ENCODE measurements around the gene GP9. TPM values are rescaled to one million over a fixed set of nuclear protein-coding genes. Genes with fewer than 3 reads are reported as not detected.
A peak's percentile ranks its signal among the peaks of the same experiment; 100 is the strongest.

Gene GP9
- total RNA-seq, 1 donor from 2014 or later, result not detected

DNA sequence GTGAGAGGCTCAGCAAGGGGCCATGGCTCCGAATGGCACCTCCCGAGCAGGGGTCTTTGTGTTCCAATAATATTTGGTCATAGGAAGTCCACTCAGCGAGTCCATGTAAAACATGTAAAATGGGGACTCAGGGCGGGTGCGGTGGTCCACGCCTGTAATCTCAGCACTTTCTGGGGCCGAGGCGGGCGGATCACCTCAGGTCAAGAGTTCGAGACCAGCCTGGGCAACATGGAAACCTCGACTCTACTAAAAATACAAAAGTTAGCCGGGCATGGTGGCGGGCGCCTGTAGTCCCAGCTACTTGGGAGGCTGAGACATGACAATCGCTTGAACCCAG, 33.1 kb upstream of the GP9 start:
- H3K27me3 ChIP-seq, result no peaks in the 10 kb centered on the region
- no peaks in the 10 kb centered on the region for H3K36me3 ChIP-seq
- H3K27ac ChIP-seq, result peak overlapping the region; percentile 60
- intact Hi-C loops (cut with DNase I), result no loop called here
- DNase-seq (ENCODE audit: extremely low spot score in 2 of 2), result no peak
- peaks cover 47% of the 10 kb centered on the region for H3K4me1 ChIP-seq
- peak overlapping the region; percentile 39 to 52 for H3K4me3 ChIP-seq
- no peaks in the 10 kb centered on the region for H3K9me3 ChIP-seq
- no peak for TF ChIP-seq POLR2AphosphoS5 (IDR thresholded peaks at IDR 0.05; ENCODE audit: insufficient read depth in 1 of 2, low read depth in 1 of 2)

DNA sequence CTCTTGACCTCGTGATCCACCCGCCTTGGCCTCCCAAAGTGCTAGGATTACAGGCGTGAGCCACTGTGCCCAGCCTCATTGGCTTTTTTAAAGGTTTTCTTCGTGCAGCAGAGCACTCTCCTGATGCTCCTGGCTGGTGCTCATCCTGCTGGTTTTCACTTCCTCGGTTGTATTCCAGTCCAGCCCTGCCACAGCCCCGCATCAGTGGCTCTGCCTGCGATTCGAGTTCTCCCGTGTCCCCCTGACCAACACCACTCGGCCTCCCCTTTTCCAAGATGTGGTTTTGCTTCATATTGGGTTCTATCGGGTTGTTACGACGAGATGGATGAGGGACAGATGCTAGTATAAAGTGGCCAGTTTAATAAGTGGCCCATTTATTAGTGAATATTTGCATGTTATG, 31.7 kb upstream of the GP9 start:
- H3K27me3 ChIP-seq, result no peaks in the 10 kb centered on the region
- DNase-seq (ENCODE audit: extremely low spot score in 2 of 2), result no peak
- H3K36me3 ChIP-seq, result no peaks in the 10 kb centered on the region
- no peak for TF ChIP-seq POLR2A (IDR thresholded peaks at IDR 0.05)
- TF ChIP-seq, protein P1, sequence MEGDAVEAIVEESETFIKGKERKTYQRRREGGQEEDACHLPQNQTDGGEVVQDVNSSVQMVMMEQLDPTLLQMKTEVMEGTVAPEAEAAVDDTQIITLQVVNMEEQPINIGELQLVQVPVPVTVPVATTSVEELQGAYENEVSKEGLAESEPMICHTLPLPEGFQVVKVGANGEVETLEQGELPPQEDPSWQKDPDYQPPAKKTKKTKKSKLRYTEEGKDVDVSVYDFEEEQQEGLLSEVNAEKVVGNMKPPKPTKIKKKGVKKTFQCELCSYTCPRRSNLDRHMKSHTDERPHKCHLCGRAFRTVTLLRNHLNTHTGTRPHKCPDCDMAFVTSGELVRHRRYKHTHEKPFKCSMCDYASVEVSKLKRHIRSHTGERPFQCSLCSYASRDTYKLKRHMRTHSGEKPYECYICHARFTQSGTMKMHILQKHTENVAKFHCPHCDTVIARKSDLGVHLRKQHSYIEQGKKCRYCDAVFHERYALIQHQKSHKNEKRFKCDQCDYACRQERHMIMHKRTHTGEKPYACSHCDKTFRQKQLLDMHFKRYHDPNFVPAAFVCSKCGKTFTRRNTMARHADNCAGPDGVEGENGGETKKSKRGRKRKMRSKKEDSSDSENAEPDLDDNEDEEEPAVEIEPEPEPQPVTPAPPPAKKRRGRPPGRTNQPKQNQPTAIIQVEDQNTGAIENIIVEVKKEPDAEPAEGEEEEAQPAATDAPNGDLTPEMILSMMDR (IDR thresholded peaks at IDR 0.05), result no peak
- H3K4me3 ChIP-seq, result no peak overlapping the region
- H3K9me3 ChIP-seq, result no peaks in the 10 kb centered on the region
- no peak overlapping the region for H3K27ac ChIP-seq
- intact Hi-C loops (cut with DNase I), result no loop called here
- H3K4me1 ChIP-seq, result peaks cover 34% of the 10 kb centered on the region

DNA sequence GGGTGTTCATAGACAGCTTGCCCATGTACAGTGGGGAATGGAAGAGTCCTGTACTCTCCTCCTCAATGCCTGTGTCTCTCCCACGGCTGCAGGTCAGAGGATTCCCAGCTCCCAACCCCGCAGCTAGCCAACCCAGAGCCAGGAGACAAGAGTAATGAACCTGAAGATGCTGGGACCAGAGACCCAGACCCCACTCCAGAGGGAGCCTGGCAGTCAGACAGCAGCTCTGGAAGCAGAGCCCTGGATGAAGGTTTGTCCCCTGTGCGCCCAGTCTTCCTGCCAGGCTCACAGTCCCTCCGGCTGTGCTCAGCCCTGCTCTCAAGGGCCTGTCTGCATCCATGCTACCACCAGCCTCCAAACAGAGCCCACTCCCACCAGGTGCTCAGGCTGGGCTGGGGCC, 30.0 kb upstream of the GP9 start:
- TF ChIP-seq POLR2A (IDR thresholded peaks at IDR 0.05) (no peak), POLR2AphosphoS5 (IDR thresholded peaks at IDR 0.05; ENCODE audit: insufficient read depth in 1 of 2, low read depth in 1 of 2) (no peak)
- TF ChIP-seq, protein P1 (IDR thresholded peaks at IDR 0.05), result no peak
- intact Hi-C loops (cut with DNase I), result no loop called here
- no peak for DNase-seq (ENCODE audit: extremely low spot score in 2 of 2)

DNA sequence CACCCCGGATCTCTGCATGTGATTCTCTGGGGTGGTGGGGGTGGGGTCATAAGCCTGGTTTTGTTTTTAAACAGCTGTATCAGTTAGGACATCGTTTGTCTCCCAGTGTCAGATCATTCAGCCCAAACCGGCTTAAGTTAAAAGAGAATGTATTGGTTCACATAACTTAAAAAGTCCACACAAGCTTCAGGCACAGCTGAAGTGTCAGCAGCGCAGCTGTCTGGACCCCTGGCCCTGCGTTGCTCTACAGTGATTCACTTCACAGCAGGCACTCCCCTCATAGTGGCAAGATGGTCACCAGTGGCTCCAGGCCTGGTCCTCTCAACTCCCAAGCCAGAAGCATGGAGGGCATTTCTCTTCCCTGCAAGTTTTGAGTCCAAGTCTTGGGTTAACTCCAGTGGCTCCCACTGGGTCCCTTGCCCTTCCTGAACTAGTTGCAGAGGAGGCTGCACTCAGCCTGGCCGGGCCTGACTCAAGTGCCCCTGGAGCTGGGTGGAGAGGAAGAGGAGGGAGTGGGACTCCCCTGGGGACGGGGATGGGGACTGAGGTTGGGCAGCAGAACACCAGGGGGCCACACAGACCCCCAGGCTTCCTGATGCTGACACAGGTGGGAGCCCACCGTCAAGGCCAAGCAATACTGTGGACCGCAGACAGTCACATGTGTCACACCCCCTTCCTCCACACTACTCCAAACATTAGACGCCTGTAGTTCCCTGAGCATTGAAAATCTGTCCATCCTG, 28.9 kb upstream of the GP9 start:
- Histone ChIP-seq H3K27me3 (no peaks in the 10 kb centered on the region), H3K27ac (no peak overlapping the region), H3K9me3 (no peaks in the 10 kb centered on the region), H3K36me3 (no peaks in the 10 kb centered on the region), H3K4me1 (peaks cover 10% of the 10 kb centered on the region), H3K4me3 (no peak overlapping the region)
- intact Hi-C loops (cut with DNase I), result no loop called here
- no peak for DNase-seq (ENCODE audit: extremely low spot score in 2 of 2)
- TF ChIP-seq POLR2AphosphoS5 (IDR thresholded peaks at IDR 0.05; ENCODE audit: insufficient read depth in 1 of 2, low read depth in 1 of 2) (no peak), POLR2A (IDR thresholded peaks at IDR 0.05) (no peak)
- TF ChIP-seq, protein P1 (IDR thresholded peaks at IDR 0.05), result no peak

More for the DNA sequence above, 30.0 kb upstream of the GP9 start:
- no peak overlapping the region for H3K27ac ChIP-seq
- no peaks in the 10 kb centered on the region for H3K9me3 ChIP-seq
- no peaks in the 10 kb centered on the region for H3K36me3 ChIP-seq
- H3K27me3 ChIP-seq, result no peaks in the 10 kb centered on the region
- H3K4me3 ChIP-seq, result no peak overlapping the region
- H3K4me1 ChIP-seq, result peaks cover 20% of the 10 kb centered on the region

DNA sequence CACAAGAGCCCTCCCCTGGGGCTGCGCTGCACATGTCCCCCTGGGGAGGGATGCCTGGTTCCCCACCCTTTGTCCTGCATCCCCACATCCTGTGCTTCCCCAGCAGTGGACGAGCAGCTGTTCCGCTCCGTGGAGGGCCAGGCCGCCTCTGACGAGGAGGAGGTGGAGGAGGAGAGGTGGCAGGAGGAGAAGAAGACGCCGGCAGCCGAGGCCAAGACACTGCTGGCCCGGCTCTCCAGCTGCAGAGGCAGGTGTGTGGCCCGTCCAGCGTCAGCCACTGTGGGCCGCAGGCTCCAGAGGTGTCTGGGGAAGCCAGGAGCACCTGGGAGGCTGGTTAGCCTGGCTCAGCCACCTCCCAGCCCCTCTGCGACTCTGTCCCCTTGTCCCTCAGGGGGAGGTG, 27.9 kb upstream of the GP9 start:
- Histone ChIP-seq H3K27ac (no peak overlapping the region), H3K9me3 (no peaks in the 10 kb centered on the region), H3K4me3 (no peak overlapping the region), H3K4me1 (peaks cover under 1% of the 10 kb centered on the region), H3K27me3 (no peaks in the 10 kb centered on the region), H3K36me3 (no peaks in the 10 kb centered on the region)
- TF ChIP-seq POLR2A (IDR thresholded peaks at IDR 0.05) (no peak), POLR2AphosphoS5 (IDR thresholded peaks at IDR 0.05; ENCODE audit: insufficient read depth in 1 of 2, low read depth in 1 of 2) (no peak)
- TF ChIP-seq, protein P1 (IDR thresholded peaks at IDR 0.05), result no peak
- DNase-seq (ENCODE audit: extremely low spot score in 2 of 2), result no peak
- intact Hi-C loops (cut with DNase I), result no loop called here

All from vagina (tissue), 2 donors.